MV-4-11 (cell line): ENCODE measurements around the gene PSMB7.

ENCODE experiments used
- DNase-seq: peaks from one replicate; lab custom pipeline; 2025; lab: John Stamatoyannopoulos, UW

The PSMB7 gene

GRCh38 chr9:124381170-124381945, 33.9 kb downstream of the PSMB7 start:
- DNase-seq, result peak; percentile 91

DNA sequence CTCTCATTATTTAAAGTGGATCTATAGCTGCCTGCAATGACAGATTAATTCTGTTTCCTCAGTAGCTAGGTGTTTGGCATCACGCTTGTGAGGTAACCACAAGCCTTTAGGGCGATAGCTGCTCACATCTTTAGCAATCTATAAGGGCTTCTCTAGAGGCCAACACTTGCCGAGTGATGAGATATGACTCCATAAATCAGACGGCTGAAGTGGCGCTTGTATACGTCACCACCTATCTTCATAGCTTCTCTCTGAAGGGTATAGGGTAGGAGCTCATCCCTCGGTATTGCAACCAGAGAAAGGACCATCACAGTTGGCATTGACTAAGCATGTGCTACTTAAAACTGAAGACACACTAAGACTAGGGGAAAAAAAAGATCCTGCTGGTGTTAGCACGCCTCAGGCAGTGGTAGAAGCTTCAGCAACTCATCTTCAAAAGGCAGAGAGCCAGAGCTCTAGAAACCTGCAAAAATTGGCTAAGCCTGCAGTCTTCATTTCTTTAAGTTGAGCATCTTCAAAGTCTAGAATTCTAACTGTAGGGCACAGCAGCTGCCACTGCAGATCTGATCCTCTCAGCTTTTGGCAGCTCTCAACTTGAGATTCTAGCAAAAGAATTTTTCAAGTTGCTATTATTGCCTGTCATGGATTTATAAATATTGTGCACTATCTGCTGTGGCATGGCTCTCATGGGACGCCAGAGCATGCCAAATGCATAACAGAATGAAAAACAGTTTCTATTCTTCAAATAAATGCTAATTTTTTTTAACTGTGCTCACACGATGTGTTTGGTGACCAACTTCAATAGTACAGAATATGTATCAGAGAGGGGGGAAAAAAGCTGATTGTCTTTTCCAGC, 37.5 kb downstream of the PSMB7 start:
- no peak for DNase-seq

DNA sequence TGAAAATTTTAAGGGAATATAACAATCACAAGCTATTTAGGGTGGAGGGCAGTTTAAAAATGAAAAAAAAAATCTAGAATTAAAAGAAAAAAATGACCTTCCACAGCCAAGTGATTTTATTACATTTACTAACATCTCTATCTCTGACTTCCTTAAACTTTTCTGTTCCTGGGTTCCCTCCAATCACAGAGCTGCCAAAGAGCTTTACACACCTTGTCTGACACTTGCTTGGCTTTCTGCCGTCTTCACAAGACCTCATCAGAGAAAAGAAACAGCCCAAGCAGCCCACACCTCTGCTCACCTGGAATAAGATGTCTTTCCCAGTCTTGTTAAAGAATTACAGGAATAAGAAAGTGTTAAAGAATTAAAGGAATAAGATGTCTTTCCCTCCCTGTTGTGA, 38.9 kb downstream of the PSMB7 start:
- DNase-seq, result no peak

- no peak for DNase-seq
Observed at GRCh38 chr9:124375726-124376125, 39.5 kb downstream of the PSMB7 start.

GRCh38 chr9:124373851-124374250, 41.4 kb downstream of the PSMB7 start:
- DNase-seq, result no peak

GRCh38 chr9:124373386-124373785, 41.9 kb downstream of the PSMB7 start:
- no peak for DNase-seq

DNA sequence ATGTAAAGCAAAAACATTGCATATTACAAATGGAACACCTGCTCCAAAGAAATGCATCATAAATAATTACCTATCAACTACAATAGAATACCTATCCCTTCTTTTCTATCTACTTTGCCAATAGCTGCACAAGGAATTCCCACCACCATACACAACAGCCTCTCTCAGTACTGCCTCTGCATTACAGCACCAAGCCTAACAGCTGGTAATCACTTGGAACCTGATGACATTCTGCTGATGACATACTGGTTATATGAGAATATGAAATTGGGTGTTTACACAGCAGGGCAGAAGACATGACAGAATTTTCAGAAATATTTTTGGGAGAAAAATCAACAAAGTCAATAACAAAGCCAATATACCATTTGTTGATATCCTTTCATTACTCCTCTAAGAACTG, 43.2 kb downstream of the PSMB7 start:
- no peak for DNase-seq

- peak; percentile 74 for DNase-seq
Observed at GRCh38 chr9:124370896-124371582, 44.2 kb downstream of the PSMB7 start.

DNA sequence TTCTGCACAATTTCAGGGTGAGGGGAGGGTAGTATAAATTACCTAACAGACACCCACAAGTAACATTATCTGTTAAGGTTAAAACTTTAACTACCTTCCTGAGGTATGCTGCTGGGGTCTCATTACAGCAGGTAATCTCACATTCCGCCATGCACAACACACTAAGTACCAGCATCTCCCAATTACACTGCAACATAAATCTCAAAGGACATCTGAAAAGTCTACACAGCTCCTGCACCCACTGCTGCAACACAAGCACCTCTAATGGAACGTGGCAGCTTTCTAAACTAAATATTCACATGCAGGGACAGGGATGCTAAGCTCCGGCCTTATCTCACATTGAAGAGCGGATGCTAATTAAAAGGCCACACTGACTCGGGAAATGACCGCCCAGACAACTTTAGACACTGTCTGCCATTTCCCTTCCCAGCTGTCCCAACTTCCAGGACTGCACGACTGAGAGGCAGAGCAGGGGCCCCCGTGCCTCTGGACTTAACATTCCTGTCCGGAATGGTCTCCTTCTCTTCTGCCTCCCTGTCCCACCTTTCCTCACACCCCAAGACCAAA, 45.9 kb downstream of the PSMB7 start:
- no peak for DNase-seq

- no peak for DNase-seq
Observed at GRCh38 chr9:124368692-124369091, 46.5 kb downstream of the PSMB7 start.

- DNase-seq, result no peak
Observed at GRCh38 chr9:124366476-124367220, 48.6 kb downstream of the PSMB7 start.

DNA sequence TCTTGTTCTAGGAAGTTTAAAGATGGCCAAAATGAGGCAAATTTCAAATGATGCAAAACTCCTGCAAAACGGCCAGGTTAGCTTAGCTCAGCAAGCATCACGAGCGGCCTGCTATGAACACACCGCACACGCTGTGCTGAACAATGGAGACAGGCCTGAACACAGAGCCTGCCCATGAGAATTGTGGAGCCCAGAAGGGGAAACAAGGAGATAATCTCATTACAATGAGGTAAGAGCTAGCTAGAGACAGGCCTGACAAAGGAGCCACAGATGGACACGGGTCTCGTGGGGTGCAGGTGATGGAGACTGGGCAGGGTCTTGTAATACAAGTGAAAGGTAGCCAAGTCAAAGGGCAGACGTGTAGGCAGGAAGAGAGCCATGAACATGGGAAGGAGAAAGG, 50.2 kb downstream of the PSMB7 start:
- DNase-seq, result no peak

DNA sequence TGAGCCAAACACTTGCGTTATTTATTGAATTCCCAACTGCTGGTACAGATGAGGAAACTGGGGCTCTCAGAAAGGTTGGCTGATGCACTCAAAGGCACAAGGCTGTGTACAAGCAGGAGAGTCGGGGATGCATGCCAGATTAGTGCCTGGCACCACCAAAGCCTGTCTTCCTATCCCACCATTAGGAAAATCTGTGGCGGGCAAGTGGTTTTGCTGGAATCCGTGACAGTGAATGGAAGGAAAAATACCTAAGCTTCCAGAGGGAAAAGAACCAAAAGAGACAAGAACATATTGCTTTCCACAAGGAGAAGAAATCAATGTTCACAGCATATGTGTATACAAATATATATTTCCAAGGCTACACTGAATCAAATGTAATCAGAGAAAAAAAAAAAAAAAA, 51.1 kb downstream of the PSMB7 start:
- DNase-seq, result no peak

- no peak for DNase-seq
Observed at GRCh38 chr9:124363326-124364096, 51.7 kb downstream of the PSMB7 start.

DNA sequence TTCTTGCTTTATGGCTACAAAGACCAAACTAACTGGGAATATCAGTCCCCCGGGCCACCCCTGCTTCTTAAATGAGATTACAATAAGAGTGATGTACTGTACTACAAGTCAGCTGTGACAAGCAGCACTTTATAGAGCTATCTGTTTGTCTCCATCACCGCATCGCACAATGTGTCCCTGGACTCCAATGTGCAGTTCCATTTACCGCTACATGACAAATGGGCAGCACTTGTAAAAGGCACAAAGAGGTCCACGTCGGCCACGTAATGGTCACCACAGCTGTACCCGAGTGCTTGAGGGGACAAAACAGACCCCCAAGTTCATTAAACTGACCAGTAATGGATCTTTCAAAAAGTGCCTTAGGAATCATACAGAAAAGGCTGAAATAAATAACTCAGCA, 54.1 kb downstream of the PSMB7 start:
- DNase-seq, result no peak

DNA sequence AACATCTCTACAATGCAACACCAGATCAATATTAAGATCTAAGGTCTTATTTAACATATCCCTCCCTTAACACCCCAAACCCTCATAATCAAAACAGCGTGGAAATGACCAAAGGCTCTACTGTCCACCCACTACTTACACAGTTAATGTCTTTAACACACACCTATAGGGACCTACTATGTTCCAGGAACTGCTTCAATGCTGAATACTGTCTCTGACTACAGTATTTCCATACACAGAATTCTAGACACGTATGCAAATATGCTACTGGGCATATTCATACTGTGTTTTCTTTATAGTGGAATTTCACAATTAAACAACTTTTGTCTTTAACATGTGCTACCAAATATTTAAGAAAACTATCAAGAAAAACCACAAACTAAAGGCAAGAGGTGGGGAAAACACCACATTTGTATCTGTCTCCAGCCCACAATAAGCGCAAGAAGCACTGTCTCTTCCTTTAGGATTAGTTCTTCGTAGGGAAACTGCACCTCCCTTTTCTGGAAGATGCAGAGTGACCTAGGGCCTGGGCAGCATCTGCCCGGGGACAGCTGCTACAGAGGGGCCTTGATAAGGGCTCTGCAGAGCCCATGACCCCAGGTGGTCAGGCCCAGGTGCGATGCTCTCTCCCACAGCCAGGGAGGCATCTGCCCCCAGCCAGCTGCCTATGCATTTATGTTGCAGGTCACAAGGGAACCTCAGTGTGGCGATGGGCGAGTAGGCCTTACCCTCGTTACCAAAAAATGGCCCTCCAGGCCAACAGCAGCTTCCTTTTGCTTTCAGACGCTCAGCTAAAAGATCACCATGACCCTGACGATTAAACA, 55.2 kb downstream of the PSMB7 start:
- DNase-seq, result no peak

- DNase-seq, result no peak
Observed at GRCh38 chr9:124359426-124359825, 55.8 kb downstream of the PSMB7 start.

GRCh38 chr9:124358631-124359030, 56.6 kb downstream of the PSMB7 start:
- no peak for DNase-seq

DNA sequence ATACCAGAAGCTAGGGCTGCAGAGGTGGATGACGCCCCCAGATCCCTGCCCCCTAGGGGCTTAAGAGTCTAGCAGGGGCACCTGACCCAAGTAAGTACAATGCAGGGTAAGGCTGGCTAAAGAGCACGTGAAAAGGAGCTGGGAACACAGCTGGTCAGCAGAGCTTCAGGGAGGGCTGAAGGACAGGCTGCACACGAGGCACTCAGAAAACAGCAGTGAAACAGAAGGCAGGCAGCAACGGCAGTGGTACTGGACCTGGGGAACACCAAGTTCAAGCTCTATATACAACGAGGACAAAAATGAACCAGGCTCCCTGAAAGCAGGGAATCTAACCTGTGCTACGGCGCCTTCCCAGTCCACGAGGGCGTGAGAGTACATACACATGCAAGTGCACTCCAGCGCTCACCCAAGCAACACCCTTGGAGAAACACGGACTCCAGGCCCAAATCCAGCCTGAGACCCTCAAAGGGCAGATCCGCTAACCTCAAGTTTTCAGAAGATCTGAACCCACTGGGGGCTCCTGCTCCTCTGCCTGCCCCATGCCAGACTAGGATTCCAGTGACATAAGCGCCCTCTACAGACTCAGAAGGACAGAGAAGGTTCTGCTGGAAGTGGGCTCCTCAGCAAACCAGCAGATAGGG, 57.4 kb downstream of the PSMB7 start:
- no peak for DNase-seq
